DMS153 treated with DMSO at 0.1 percent for 48 hours (cell line): ENCODE results near the gene DDIT3.

ENCODE experiments used
- DNase-seq: peaks from one replicate; lab custom pipeline; 2025; ENCODE audit not compliant: unreplicated experiment; lab: John Stamatoyannopoulos, UW

The DDIT3 gene

GRCh38 chr12:57547288-57548012 is 27.1 kb upstream of the DDIT3 start:
- no peak for DNase-seq

- DNase-seq: peak; percentile 98
Observed at GRCh38 chr12:57546438-57547287, 26.3 kb upstream of the DDIT3 start, which contains the start of gene DCTN2. Gene DCTN2, minus strand, starts transcription at chr12:57547192. Its CDS starts 129 bp downstream, at chr12:57547063.

GRCh38 chr12:57545809-57546437 is 25.6 kb upstream of the DDIT3 start:
- no peak for DNase-seq

GRCh38 chr12:57543581-57543980 is 23.3 kb upstream of the DDIT3 start:
- peak; percentile 4 for DNase-seq

- no peak for DNase-seq
Observed at GRCh38 chr12:57541717-57542116, 21.4 kb upstream of the DDIT3 start.

GRCh38 chr12:57541001-57541400 is 20.7 kb upstream of the DDIT3 start:
- DNase-seq: no peak

GRCh38 chr12:57539134-57539768 is 18.9 kb upstream of the DDIT3 start:
- DNase-seq: no peak

GRCh38 chr12:57536597-57536942 is 16.3 kb upstream of the DDIT3 start:
- DNase-seq: no peak

GRCh38 chr12:57535764-57536596 is 15.7 kb upstream of the DDIT3 start:
- DNase-seq: no peak

- no peak for DNase-seq
Observed at GRCh38 chr12:57534991-57535543, 14.8 kb upstream of the DDIT3 start.

GRCh38 chr12:57534250-57534649 is 13.9 kb upstream of the DDIT3 start:
- no peak for DNase-seq

GRCh38 chr12:57533108-57533507 is 12.8 kb upstream of the DDIT3 start:
- DNase-seq: no peak

GRCh38 chr12:57531836-57532235 is 11.5 kb upstream of the DDIT3 start:
- no peak for DNase-seq

- DNase-seq: no peak
Observed at GRCh38 chr12:57530396-57531142, 10.3 kb upstream of the DDIT3 start.

GRCh38 chr12:57529831-57530230 is 9.5 kb upstream of the DDIT3 start:
- DNase-seq: no peak

- DNase-seq: no peak
Observed at GRCh38 chr12:57528831-57529555, 8.7 kb upstream of the DDIT3 start.

GRCh38 chr12:57528176-57528575 is 7.9 kb upstream of the DDIT3 start:
- DNase-seq: no peak

GRCh38 chr12:57527184-57527583 is 6.9 kb upstream of the DDIT3 start:
- no peak for DNase-seq
